Fibroblast of villous mesenchyme (primary cell): ENCODE results near the gene CFAP97D2. TPM values are rescaled to one million over a fixed set of nuclear protein-coding genes. Genes with fewer than 3 reads are reported as not detected.
"Not testable (repeated sequence)": the region's sequence is repeated elsewhere in the genome, so short reads cannot be mapped to it uniquely, and the experiment has no call there.

Experiments used
- DNase-seq: peaks from one replicate; pipeline ENCODE4 v3.0.0-alpha.2; 2010; ENCODE audit warnings: low read depth
- H3K4me3 ChIP-seq: 2 replicates; pipeline ENCODE4 v1.5.1; 2011; ENCODE audit warnings: low read depth, mild to moderate bottlenecking, low read length
- small RNA-seq: library from RNA; depleted of rRNA; stranded (forward); fragments of <200 nt; gene quantifications from one replicate; pipeline ENCODE3, GENCODE V24; 2012
- total RNA-seq: library from RNA; depleted of rRNA; stranded (reverse); fragments of >200 nt; gene quantifications from 2 replicates; pipeline ENCODE4 v1.2.3, GENCODE V29; 2012
- TF ChIP-seq, protein P1 (sequence below): IDR thresholded peaks from 2 replicates; pipeline ENCODE4 v1.5.1; 2012; ENCODE audit warnings: low read depth, mild to moderate bottlenecking, low read length; ENCODE audit not compliant: insufficient read depth

Gene CFAP97D2
- total RNA-seq, 1 donor, result not detected

DNA sequence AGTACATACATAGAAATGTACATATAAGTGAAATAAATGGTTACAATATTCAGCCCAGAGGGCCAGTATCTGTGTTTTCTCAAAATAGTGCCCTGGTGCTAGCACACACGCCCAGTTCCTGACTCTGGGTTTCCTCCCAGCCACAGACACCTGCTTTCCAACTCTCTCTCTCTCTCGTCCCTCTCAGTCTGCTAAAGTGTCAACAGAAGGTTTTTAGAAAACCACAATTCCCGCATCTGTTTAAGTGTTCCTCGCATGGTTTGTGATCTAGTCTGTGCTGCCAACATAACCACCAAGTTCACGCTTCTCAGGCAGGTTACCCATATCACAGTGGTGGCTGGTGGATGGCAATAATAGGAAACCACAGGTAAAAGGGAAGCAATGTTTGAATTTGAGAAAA lies 84.5 kb downstream of the CFAP97D2 start:
- TF ChIP-seq, protein P1, sequence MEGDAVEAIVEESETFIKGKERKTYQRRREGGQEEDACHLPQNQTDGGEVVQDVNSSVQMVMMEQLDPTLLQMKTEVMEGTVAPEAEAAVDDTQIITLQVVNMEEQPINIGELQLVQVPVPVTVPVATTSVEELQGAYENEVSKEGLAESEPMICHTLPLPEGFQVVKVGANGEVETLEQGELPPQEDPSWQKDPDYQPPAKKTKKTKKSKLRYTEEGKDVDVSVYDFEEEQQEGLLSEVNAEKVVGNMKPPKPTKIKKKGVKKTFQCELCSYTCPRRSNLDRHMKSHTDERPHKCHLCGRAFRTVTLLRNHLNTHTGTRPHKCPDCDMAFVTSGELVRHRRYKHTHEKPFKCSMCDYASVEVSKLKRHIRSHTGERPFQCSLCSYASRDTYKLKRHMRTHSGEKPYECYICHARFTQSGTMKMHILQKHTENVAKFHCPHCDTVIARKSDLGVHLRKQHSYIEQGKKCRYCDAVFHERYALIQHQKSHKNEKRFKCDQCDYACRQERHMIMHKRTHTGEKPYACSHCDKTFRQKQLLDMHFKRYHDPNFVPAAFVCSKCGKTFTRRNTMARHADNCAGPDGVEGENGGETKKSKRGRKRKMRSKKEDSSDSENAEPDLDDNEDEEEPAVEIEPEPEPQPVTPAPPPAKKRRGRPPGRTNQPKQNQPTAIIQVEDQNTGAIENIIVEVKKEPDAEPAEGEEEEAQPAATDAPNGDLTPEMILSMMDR, result no peak
- DNase-seq, result no peak
- no peak overlapping the region for H3K4me3 ChIP-seq

DNA sequence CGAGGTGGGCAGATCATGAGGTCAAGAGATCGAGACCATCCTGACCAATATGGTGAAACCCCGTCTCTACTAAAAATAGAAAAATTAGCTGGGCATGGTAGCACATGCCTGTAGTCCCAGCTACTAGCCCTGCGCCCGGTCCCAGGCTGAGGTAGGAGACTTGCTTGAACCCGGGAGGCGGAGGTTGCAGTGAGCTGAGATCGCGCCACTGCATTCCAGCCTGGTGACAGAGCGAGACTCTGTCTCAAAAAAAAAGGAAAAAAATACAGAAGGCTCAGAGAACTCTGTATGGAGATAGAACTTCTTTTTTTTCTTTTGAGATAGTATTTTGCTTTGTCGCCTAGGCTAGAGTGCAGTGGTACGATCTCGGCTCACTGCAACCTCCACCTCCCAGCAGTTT lies 85.3 kb downstream of the CFAP97D2 start:
- H3K4me3 ChIP-seq, DNase-seq: not testable (repeated sequence)

DNA sequence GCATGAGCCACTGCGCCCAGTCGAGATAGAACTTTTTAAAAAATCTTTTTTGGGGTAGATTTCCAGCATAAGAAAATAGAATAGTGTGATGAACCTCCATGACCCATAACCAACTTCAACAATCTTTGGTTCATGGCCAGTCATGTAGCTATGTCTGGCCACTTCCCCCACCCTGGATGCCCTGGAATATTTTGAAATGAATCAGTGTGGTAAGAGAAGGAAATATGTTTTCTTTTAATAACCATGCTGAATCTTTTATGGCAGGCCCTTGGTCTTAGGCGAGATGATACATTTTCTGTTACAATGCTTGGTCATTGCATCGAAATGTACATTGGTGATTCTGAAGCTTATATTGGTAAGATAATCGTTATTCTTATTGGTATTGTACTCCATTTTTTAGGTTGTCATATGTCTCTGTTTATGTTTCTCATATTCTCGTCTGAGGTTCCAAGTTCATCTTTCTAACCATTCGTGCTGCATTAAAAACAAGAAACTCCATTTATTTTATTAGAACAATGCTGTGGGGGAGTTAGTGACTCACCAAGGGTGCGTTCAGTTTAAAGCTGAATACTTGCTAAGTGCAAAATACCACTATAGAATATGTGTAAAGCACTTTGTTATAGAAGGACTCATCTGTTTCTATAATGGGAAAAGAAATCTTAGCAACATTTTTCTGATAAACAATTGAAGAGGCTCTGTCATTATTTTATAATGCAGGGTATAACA lies 86.0 kb downstream of the CFAP97D2 start:
- TF ChIP-seq, protein P1, result no peak
- no peak for DNase-seq
- no peak overlapping the region for H3K4me3 ChIP-seq

DNA sequence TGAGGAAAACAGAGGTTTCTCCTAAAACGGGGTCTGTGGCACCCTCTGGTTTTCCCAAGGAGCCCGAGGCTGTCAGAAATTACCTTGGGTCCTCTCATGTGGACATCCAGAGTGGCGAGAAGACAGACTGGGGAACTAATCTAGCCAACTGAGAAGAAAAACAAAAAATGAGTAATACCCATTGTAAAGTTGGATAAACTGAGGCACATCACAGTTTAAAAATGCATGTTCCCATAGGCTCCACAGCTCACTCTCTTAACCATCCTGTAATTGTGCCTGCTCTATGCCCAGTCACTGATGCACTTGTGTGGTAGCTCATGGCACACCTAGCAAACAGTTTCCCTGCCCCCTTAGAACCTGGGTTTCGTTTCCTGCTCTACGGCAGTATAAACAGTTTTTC lies 87.2 kb downstream of the CFAP97D2 start:
- DNase-seq, result no peak
- TF ChIP-seq, protein P1, result no peak
- H3K4me3 ChIP-seq, result no peak overlapping the region

DNA sequence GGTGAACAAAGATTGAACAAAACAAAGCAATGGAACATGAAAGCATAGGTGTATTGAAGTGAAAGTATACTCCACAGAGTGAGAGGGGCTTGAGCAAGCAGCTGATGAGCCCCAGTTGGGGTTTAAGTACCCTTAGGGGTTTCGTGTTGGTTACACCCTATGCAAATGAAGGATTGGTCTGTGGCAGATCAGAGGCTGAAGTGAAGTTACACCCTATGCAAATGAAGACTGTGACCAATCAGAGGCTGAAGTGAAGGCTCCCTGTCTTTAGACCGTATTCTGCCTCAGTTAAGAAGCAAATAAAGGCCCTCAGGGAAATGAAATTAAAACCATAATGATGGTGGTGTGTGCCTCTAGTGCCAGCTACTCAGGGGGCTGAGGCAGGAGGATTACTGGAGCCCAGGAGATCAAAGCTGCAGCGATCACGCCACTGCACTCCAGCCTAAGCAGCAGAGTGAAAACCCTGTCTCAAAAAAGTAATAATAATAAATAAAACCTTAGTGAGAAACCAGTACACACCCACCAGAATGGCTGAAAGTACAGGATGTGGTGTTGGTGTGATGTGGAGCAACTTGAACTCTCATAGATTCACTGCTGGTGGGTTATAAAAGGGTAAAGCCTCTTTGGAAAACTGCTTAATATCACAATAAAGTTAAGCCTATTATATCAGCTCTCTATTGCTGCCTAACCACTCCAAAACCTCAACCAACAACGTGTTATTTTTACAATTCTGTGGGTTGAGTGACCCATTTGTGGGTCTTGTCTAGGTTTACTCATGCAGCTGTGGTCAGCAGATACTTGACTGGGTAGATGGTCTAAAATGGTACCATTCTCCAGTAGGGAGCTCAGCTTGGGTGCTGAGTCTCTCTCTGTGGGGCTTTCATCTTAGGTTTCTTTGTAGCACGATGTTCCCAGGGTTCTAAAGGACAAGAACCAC lies 89.6 kb downstream of the CFAP97D2 start:
- H3K4me3 ChIP-seq, result no peak overlapping the region
- DNase-seq, result no peak
- TF ChIP-seq, protein P1, result no peak

DNA sequence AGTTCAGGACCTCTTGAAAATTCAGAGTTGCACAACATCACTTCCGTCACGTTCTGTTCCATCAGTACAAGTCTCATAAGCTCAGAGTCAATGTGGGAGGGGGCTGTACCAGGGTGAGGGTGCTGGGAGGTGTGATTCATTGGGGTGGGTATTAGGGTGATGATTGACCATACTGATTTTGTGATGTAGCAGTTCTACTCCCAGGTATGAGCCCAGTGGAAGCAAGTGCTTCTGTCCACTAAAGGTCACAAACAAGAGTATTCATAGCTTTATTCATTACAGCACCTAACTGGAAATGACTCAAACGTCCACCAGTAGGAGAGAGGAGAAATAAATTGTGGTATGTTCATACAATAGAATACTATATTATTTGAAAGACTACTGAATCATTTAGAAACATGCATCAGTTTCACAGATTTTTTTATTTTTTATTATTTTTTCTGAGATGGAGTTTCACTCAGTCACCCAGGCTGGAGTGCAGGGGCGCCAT lies 90.3 kb downstream of the CFAP97D2 start:
- no peak overlapping the region for H3K4me3 ChIP-seq
- TF ChIP-seq, protein P1, result no peak
- no peak for DNase-seq

Small RNAs within 50 kb of the gene (small RNA-seq; reads per million reads assigned to genes)
- gene MIR548AR, result not detected

Other genes starting within 250 kb of the CFAP97D2 start
- under 0.01 TPM in 2 replicates for gene C13orf46, start 205.2 kb upstream of the CFAP97D2 start, total RNA-seq
- gene RASA3, start 46.6 kb upstream of the CFAP97D2 start, total RNA-seq, result 34.1 and 41.6 TPM in 2 replicates
- 58.0 and 62.6 TPM in 2 replicates for gene CDC16, start 55.6 kb downstream of the CFAP97D2 start, total RNA-seq
- 20.7 and 27.1 TPM in 2 replicates for gene UPF3A, start 102.3 kb downstream of the CFAP97D2 start, total RNA-seq
- gene CHAMP1, start 135.2 kb downstream of the CFAP97D2 start, total RNA-seq, result 16.1 and 16.8 TPM in 2 replicates